HG03565 (cell line): ENCODE data around the gene LAGE3.

Experiments
- ATAC-seq: cut with Tn5 transposase; IDR thresholded peaks from one replicate; pipeline ENCODE4 v1.9.1; 2021; ENCODE audit warnings: mild to moderate bottlenecking, moderate library complexity; ENCODE audit not compliant: unreplicated experiment

LAGE3 gene

GRCh38 chrX:154458954-154459778, 19.9 kb downstream of the LAGE3 start:
- no peak for ATAC-seq

GRCh38 chrX:154458116-154458953, 20.7 kb downstream of the LAGE3 start, which contains the start of gene PLXNA3:
Gene PLXNA3 (plus strand): TSS chrX:154458281. CDS start chrX:154460184, 1,903 bp downstream.
- ATAC-seq = peak; percentile 55

- ATAC-seq = peak; percentile 44
These were observed 21.5 kb downstream of the LAGE3 start for GRCh38 chrX:154457491-154458115.

- no peak for ATAC-seq
These were observed 26.3 kb downstream of the LAGE3 start for GRCh38 chrX:154452823-154453222.

- no peak for ATAC-seq
These were observed 28.8 kb downstream of the LAGE3 start for GRCh38 chrX:154450312-154450711.

GRCh38 chrX:154449618-154450017, 29.5 kb downstream of the LAGE3 start:
- no peak for ATAC-seq

- ATAC-seq = no peak
These were observed 30.6 kb downstream of the LAGE3 start for GRCh38 chrX:154448484-154448883.

- ATAC-seq = no peak
These were observed 32.7 kb downstream of the LAGE3 start for GRCh38 chrX:154446430-154446829.

GRCh38 chrX:154445776-154446175, 33.3 kb downstream of the LAGE3 start:
- ATAC-seq = no peak

GRCh38 chrX:154444755-154445246, 34.3 kb downstream of the LAGE3 start:
- no peak for ATAC-seq

- peak; percentile 50 for ATAC-seq
These were observed 34.9 kb downstream of the LAGE3 start, which contains the start of gene FAM50A for GRCh38 chrX:154443992-154444754. Gene FAM50A (plus strand): TSS chrX:154444141. CDS start chrX:154444236, 95 bp downstream.

- ATAC-seq = no peak
These were observed 35.6 kb downstream of the LAGE3 start for GRCh38 chrX:154443479-154443910.

GRCh38 chrX:154441984-154442707, 36.9 kb downstream of the LAGE3 start:
- no peak for ATAC-seq

GRCh38 chrX:154441564-154441963, 37.5 kb downstream of the LAGE3 start:
- ATAC-seq = no peak

- ATAC-seq = no peak
These were observed 38.3 kb downstream of the LAGE3 start for GRCh38 chrX:154440623-154441357.

- no peak for ATAC-seq
These were observed 39.2 kb downstream of the LAGE3 start for GRCh38 chrX:154439841-154440240.

GRCh38 chrX:154437971-154438893, 40.8 kb downstream of the LAGE3 start:
- no peak for ATAC-seq
